Measurements from ENCODE around the gene CEP131.

DNA sequence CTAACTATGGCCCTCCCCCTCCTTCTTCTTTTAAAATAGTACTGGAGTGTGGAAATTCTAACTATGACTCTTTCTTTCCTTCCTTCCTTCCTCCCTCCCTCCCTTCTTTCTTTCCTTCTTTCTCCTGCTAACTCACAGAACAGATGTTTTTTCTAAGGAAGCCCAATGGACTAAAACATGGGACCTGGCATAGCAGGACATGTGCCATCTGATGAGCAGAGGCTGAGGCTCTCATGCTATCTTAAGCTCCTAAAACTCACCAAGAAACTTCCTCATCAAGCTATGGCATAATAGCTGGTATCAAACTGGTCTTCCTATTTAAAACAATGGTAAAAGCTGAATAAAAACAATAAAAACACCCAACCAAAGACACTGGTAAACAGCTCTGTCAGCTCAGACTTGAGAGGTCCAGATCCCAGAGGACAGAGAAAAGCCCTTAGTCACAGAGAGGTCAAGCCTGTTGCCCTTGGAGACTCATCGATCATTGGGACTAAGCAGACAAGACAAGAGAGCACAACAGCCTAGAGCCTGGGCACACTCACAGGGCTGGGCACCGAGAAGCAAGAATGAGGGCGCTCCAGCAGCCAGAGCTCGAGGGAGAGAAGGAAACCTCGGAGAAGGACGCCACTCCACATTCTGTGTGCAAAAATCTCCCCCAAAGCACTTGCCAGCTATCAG, 44.8 kb upstream of the CEP131 start:
- TF ChIP-seq EZH2 (IDR thresholded peaks at IDR 0.05; ENCODE audit: borderline replicate concordance, low read length), result no peak
- TF ChIP-seq, protein P1, sequence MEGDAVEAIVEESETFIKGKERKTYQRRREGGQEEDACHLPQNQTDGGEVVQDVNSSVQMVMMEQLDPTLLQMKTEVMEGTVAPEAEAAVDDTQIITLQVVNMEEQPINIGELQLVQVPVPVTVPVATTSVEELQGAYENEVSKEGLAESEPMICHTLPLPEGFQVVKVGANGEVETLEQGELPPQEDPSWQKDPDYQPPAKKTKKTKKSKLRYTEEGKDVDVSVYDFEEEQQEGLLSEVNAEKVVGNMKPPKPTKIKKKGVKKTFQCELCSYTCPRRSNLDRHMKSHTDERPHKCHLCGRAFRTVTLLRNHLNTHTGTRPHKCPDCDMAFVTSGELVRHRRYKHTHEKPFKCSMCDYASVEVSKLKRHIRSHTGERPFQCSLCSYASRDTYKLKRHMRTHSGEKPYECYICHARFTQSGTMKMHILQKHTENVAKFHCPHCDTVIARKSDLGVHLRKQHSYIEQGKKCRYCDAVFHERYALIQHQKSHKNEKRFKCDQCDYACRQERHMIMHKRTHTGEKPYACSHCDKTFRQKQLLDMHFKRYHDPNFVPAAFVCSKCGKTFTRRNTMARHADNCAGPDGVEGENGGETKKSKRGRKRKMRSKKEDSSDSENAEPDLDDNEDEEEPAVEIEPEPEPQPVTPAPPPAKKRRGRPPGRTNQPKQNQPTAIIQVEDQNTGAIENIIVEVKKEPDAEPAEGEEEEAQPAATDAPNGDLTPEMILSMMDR (conservative IDR thresholded peaks at IDR 0.05 in 1 of 2, IDR thresholded peaks at IDR 0.05 in 1 of 2; ENCODE audit: extremely low read depth in 1 of 2, insufficient read depth in 1 of 2, low read depth in 1 of 2, low read length in 2 of 2), result no peak

Measured in mammary epithelial cell (primary cell).